GM23248 (cell line): Measurements from ENCODE around the gene UGT1A5. TPM values are rescaled to one million over a fixed set of nuclear protein-coding genes. Genes with fewer than 3 reads are reported as not detected.

Source experiments
- DNase-seq: peaks from one replicate; pipeline ENCODE4 v3.0.0-alpha.2; 2015
- H2AFZ ChIP-seq: fragments of 200-600 bp; sonication (generic); 2 replicates; pipeline ENCODE4 v1.6.1; 2016; ENCODE audit warnings: antibody characterized with exemption
- H3F3A ChIP-seq: fragments of 200-600 bp; sonication (generic); 2 replicates; pipeline ENCODE4 v1.6.1; 2016; ENCODE audit warnings: mild to moderate bottlenecking, antibody characterized with exemption, mixed run types; ENCODE audit not compliant: insufficient read depth
- H3K27ac ChIP-seq: fragments of 200-600 bp; sonication (generic); 2 replicates; pipeline ENCODE4 v1.5.1; 2016; ENCODE audit warnings: mild to moderate bottlenecking
- H3K27me3 ChIP-seq: fragments of 200-600 bp; sonication (generic); replicated peaks from 2 replicates; pipeline ENCODE4 v1.6.1; 2016; ENCODE audit warnings: mild to moderate bottlenecking; ENCODE audit not compliant: insufficient read depth
- H3K36me3 ChIP-seq: fragments of 200-600 bp; sonication (generic); 2 replicates; pipeline ENCODE4 v1.6.1; 2016; ENCODE audit warnings: low read depth, mild to moderate bottlenecking
- H3K4me1 ChIP-seq: fragments of 200-600 bp; sonication (generic); 2 replicates; pipeline ENCODE4 v1.6.1; 2016; ENCODE audit warnings: mild to moderate bottlenecking; ENCODE audit not compliant: insufficient read depth
- H3K4me2 ChIP-seq: fragments of 200-600 bp; sonication (generic); one replicate; pipeline ENCODE4 v1.6.1; 2016; ENCODE audit warnings: mild to moderate bottlenecking; ENCODE audit not compliant: unreplicated experiment
- H3K4me3 ChIP-seq: fragments of 200-600 bp; sonication (generic); 2 replicates; pipeline ENCODE4 v1.5.1; 2016; ENCODE audit warnings: mild to moderate bottlenecking
- H3K79me2 ChIP-seq: fragments of 200-600 bp; sonication (generic); 2 replicates; pipeline ENCODE4 v1.6.1; 2016; ENCODE audit warnings: mild to moderate bottlenecking; ENCODE audit not compliant: insufficient read depth
- H3K9ac ChIP-seq: fragments of 200-600 bp; sonication (generic); 2 replicates; pipeline ENCODE4 v1.6.1; 2016; ENCODE audit warnings: mild to moderate bottlenecking
- H3K9me2 ChIP-seq: fragments of 200-600 bp; sonication (generic); 2 replicates; pipeline ENCODE4 v1.6.1; 2016; ENCODE audit warnings: mixed run types, mild to moderate bottlenecking, moderate library complexity; ENCODE audit not compliant: insufficient read depth
- H3K9me3 ChIP-seq: fragments of 200-600 bp; sonication (generic); one replicate; pipeline ENCODE4 v1.6.1; 2017; ENCODE audit warnings: low read depth
- H4K20me1 ChIP-seq: fragments of 200-600 bp; sonication (generic); 2 replicates; pipeline ENCODE4 v1.6.0; 2016; ENCODE audit not compliant: insufficient read depth
- EZH2 ChIP-seq: fragments of 200-600 bp; sonication (generic); IDR thresholded peaks from 2 replicates; pipeline ENCODE4 v1.6.1; 2018; ENCODE audit warnings: antibody characterized with exemption, mild to moderate bottlenecking; ENCODE audit not compliant: insufficient read depth, poor library complexity, severe bottlenecking
- EZH2phosphoT487 ChIP-seq: fragments of 200-600 bp; sonication (generic); IDR thresholded peaks from 2 replicates; pipeline ENCODE4 v1.6.1; 2018; ENCODE audit warnings: antibody characterized with exemption, moderate library complexity, mild to moderate bottlenecking, low read depth; ENCODE audit not compliant: insufficient read depth
- WGBS, 2 experiments: methylation state at CpG; one replicate each; pipeline ENCODE4 v1.1.6; 2015 to 2017; ENCODE audit warnings: low lambda C conversion rate in 2 of 2, low coverage in 1 of 2; ENCODE audit errors: missing lambda C conversion rate in 2 of 2; 5-methylcytosine and 5-hydroxymethylcytosine counted together
- in situ Hi-C: fragments of 300-500 bp; cut with MboI; formaldehyde crosslinking; loops from 2 replicates; pipeline ENCODE4 v1.15.0; 2020
- polyA plus RNA-seq: library from polyadenylated mRNA; unstranded; fragments of >200 nt; fragmentation: Nextera tagmentation; extraction: Ambion mirVana; gene quantifications from 2 replicates; pipeline ENCODE4 v1.2.1, GENCODE V29; 2016
- total RNA-seq: library from RNA; depleted of rRNA; stranded (reverse); fragments of >200 nt; shearing (Covaris generic); gene quantifications from 2 replicates; pipeline ENCODE4 v1.2.3, GENCODE V29; 2014

The UGT1A5 gene
- total and polyA plus RNA-seq, 2 experiments from 2014 or later = not detected

DNA sequence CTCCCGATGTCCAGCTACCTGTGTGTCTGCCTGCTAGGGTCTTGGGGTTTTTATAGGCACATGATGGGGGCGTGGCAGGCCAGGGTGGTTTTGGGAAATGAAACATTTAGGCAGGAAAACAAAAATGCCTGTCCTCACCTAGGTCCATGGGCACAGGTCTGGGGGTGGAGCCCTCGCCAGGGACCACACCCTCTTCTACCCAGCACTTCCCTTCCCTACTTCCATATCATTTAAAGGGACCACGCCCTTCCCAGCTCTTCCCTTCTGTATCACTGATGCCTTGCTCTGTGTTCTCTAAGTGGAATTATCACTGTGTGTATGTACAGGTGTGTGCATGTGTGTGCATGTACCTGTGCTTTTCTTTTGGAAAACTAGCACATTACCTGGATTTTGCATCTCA, 53.7 kb downstream of the UGT1A5 start:
- TF ChIP-seq EZH2phosphoT487 (no peak), EZH2 (no peak)
- in situ Hi-C loops = no loop called here
- H3K27ac ChIP-seq = no peak overlapping the region

GRCh38 chr2:233768076-233768475, 55.4 kb downstream of the UGT1A5 start:
- no peak for DNase-seq
- H3K27ac ChIP-seq = no peak overlapping the region
- H3K4me1 ChIP-seq = peaks cover 15% of the 10 kb centered on the region
- H3K4me2 ChIP-seq = no peak overlapping the region
- H3K79me2 ChIP-seq = no peaks in the 10 kb centered on the region
- H2AFZ ChIP-seq = no peak overlapping the region
- H3K36me3 ChIP-seq = no peaks in the 10 kb centered on the region
- no peak overlapping the region for H3K4me3 ChIP-seq
- WGBS, 2 experiments = 35 to 41% methylated on average over 4 of the region's 4 CpGs
- in situ Hi-C loops = no loop called here
- no peak for TF ChIP-seq EZH2
- no peak for TF ChIP-seq EZH2phosphoT487
- no peaks in the 10 kb centered on the region for H3K9me2 ChIP-seq
- H3K9ac ChIP-seq = no peak overlapping the region
- peaks cover 6% of the 10 kb centered on the region; the same call in 1 of the 2 replicates for H3K27me3 ChIP-seq
- no peaks in the 10 kb centered on the region for H4K20me1 ChIP-seq
- no peaks in the 10 kb centered on the region for H3K9me3 ChIP-seq
- peaks cover 12% of the 10 kb centered on the region; the same call in 1 of the 2 replicates for H3F3A ChIP-seq

More for the DNA sequence above, 53.7 kb downstream of the UGT1A5 start:
- Histone ChIP-seq H3K9me3 (no peaks in the 10 kb centered on the region), H3K27me3 (0 out of 2 replicates have a peak, but pooled peaks cover 8% of the 10 kb centered on the region), H3K9me2 (no peaks in the 10 kb centered on the region), H3K4me2 (no peak overlapping the region), H3K4me3 (no peak overlapping the region), H3K9ac (no peak overlapping the region), H3F3A (peaks cover 12% of the 10 kb centered on the region; the same call in 1 of the 2 replicates), H3K79me2 (no peaks in the 10 kb centered on the region), H2AFZ (no peak overlapping the region), H3K4me1 (peaks cover 15% of the 10 kb centered on the region), H3K36me3 (no peaks in the 10 kb centered on the region), H4K20me1 (no peaks in the 10 kb centered on the region)
- 34 to 39% methylated on average over 4 of the region's 4 CpGs for WGBS, 2 experiments
- DNase-seq = no peak

- 45 to 51% methylated on average over 9 of the region's 9 CpGs for WGBS, 2 experiments
- in situ Hi-C loops = no loop called here
Observed at GRCh38 chr2:233769260-233769659, 56.6 kb downstream of the UGT1A5 start.

GRCh38 chr2:233772153-233772552, 59.4 kb downstream of the UGT1A5 start:
- TF ChIP-seq EZH2 (no peak), EZH2phosphoT487 (no peak)
- Histone ChIP-seq H3K27me3 (peaks cover 10% of the 10 kb centered on the region), H3K4me2 (no peak overlapping the region), H3K9me2 (no peaks in the 10 kb centered on the region), H3K79me2 (no peaks in the 10 kb centered on the region), H3K36me3 (no peaks in the 10 kb centered on the region), H3K27ac (no peak overlapping the region), H3F3A (no peaks in the 10 kb centered on the region), H3K9ac (no peak overlapping the region), H3K4me1 (no peaks in the 10 kb centered on the region), H4K20me1 (no peaks in the 10 kb centered on the region), H3K4me3 (no peak overlapping the region), H3K9me3 (no peaks in the 10 kb centered on the region), H2AFZ (no peak overlapping the region)
- in situ Hi-C loops = no loop called here
- no peak for DNase-seq
- 67% methylated on average over 16 of the region's 16 CpGs for WGBS, 2 experiments

More at GRCh38 chr2:233769260-233769659, 56.6 kb downstream of the UGT1A5 start:
- H3K4me1 ChIP-seq = peaks cover 7% of the 10 kb centered on the region
- no peak for DNase-seq
- no peak overlapping the region for H3K4me3 ChIP-seq
- no peak overlapping the region for H2AFZ ChIP-seq
- H3K9me3 ChIP-seq = no peaks in the 10 kb centered on the region
- no peak overlapping the region for H3K9ac ChIP-seq
- no peak overlapping the region for H3K27ac ChIP-seq
- H3K79me2 ChIP-seq = no peaks in the 10 kb centered on the region
- H4K20me1 ChIP-seq = no peaks in the 10 kb centered on the region
- peaks cover 6% of the 10 kb centered on the region; the same call in 1 of the 2 replicates for H3K27me3 ChIP-seq
- H3K4me2 ChIP-seq = no peak overlapping the region
- H3K36me3 ChIP-seq = no peaks in the 10 kb centered on the region
- TF ChIP-seq EZH2phosphoT487 = no peak
- TF ChIP-seq EZH2 = no peak
- H3K9me2 ChIP-seq = no peaks in the 10 kb centered on the region
- H3F3A ChIP-seq = peaks cover 3% of the 10 kb centered on the region; the same call in 1 of the 2 replicates

DNA sequence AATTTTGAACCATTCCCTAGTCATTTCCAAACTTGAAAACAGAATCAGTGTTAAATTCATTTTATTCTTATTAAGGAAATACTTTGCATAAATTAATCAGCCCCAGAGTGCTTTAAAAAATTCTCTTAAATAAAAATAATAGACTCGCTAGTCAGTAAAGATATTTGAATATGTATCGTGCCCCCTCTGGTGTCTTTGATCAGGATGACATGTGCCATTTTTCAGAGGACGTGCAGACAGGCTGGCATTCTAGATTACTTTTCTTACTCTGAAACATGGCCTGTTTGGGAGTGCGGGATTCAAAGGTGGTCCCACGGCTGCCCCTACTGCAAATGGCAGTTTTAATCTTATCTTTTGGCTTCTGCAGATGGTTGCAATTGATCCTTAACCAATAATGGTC, 59.9 kb downstream of the UGT1A5 start:
- no peak for DNase-seq
- Histone ChIP-seq H3K27me3 (peaks cover 10% of the 10 kb centered on the region), H3K4me3 (no peak overlapping the region), H3K4me1 (no peaks in the 10 kb centered on the region), H2AFZ (no peak overlapping the region), H3K36me3 (no peaks in the 10 kb centered on the region), H3K9me3 (no peaks in the 10 kb centered on the region), H3K79me2 (no peaks in the 10 kb centered on the region), H3K4me2 (no peak overlapping the region), H3F3A (no peaks in the 10 kb centered on the region), H3K9ac (no peak overlapping the region), H3K9me2 (no peaks in the 10 kb centered on the region), H3K27ac (no peak overlapping the region), H4K20me1 (no peaks in the 10 kb centered on the region)
- in situ Hi-C loops = no loop called here
- 43 to 46% methylated on average over 5 of the region's 5 CpGs for WGBS, 2 experiments
- TF ChIP-seq EZH2 (no peak), EZH2phosphoT487 (no peak)
